Stomach (tissue), 9 donors: ENCODE measurements around the gene ZPLD1. TPM values are rescaled to one million over a fixed set of nuclear protein-coding genes. Genes with fewer than 3 reads are reported as not detected.

Experiments
- DNase-seq, 2 donors: peaks; one replicate each; pipeline versions ENCODE4 v3.0.0 to v3.0.0-alpha.2; 2013 to 2019
- H3K27ac ChIP-seq, 5 donors: fragments of 200-600 bp in 4 of 5; sonication (generic) in 4 of 5; one replicate each; pipeline ENCODE4 v1.5.1; 2013 to 2019; ENCODE audit warnings: mild to moderate bottlenecking in 1 of 5, moderate library complexity in 1 of 5
- H3K27me3 ChIP-seq, 3 donors: fragments of 200-600 bp; sonication (generic); one replicate each; pipeline ENCODE4 v1.5.1; 2017 to 2019; ENCODE audit warnings: mixed run types in 1 of 3
- H3K36me3 ChIP-seq, 4 donors: fragments of 200-600 bp; sonication (generic); 1 replicate in 3 of 4; 2 replicates in 1 of 4; pipeline ENCODE4 v1.5.1; 2016 to 2019
- H3K4me1 ChIP-seq, 4 donors: fragments of 200-600 bp; sonication (generic); one replicate each; pipeline ENCODE4 v1.5.1; 2016 to 2019
- H3K4me3 ChIP-seq, 4 donors: fragments of 200-600 bp; sonication (generic) in 3 of 4; one replicate each; pipeline ENCODE4 v1.5.1; 2016 to 2019; ENCODE audit warnings: mild to moderate bottlenecking in 1 of 4
- H3K9me3 ChIP-seq, 4 donors: fragments of 200-600 bp; sonication (generic); one replicate each; pipeline ENCODE4 v1.5.1; 2016 to 2019
- EP300 ChIP-seq: sonication (generic); formaldehyde crosslinking; IDR thresholded peaks from one replicate; pipeline ENCODE4 v1.6.1; 2017; ENCODE audit warnings: antibody characterized with exemption
- POLR2A ChIP-seq, 4 donors: fragments of 450-650 bp; IDR thresholded peaks; one replicate each; pipeline ENCODE4 v1.6.1; 2016; ENCODE audit warnings: antibody characterized with exemption in 4 of 4, control low read depth in 2 of 4, mild to moderate bottlenecking in 1 of 4, moderate library complexity in 1 of 4
- POLR2AphosphoS5 ChIP-seq, 3 donors: sonication (generic); formaldehyde crosslinking; IDR thresholded peaks; one replicate each; pipeline ENCODE4 v1.6.1; 2016; ENCODE audit warnings: antibody characterized with exemption in 3 of 3
- WGBS, 5 donors: extraction: QIAGEN DNeasy Blood & Tissue Kit in 3 of 5; methylation state at CpG; one replicate each; pipeline versions ENCODE4 v1.1.5 to v1.1.7; 2013 to 2018; 5-methylcytosine and 5-hydroxymethylcytosine counted together
- intact Hi-C: fragments of 100-400 bp; cut with DNase I; formaldehyde crosslinking; loops from one replicate; pipeline ENCODE4 v1.15.1; 2023; ENCODE audit warnings: low total_unique reads
- polyA plus RNA-seq, 3 donors: library from polyadenylated mRNA; stranded (reverse); fragments of 200-250 nt; gene quantifications; one replicate each; pipeline ENCODE4 v1.2.3, GENCODE V29; 2013
- total RNA-seq, 5 donors: library from RNA; depleted of rRNA; stranded (reverse); fragments of >200 nt; gene quantifications; one replicate each; pipeline versions ENCODE4 v1.1.0 to v1.2.3, GENCODE V29; 2014 to 2016
- TF ChIP-seq, protein P1 (sequence below), 7 experiments: fragments of 450-650 bp in 4 of 7; fragments of 200-600 bp in 3 of 7; sonication (generic) in 3 of 7; IDR thresholded peaks; one replicate each; pipeline ENCODE4 v1.5.1; 2016 to 2019; ENCODE audit warnings: antibody characterized with exemption in 7 of 7, control low read depth in 2 of 7, mild to moderate bottlenecking in 1 of 7
- donor health status: healthy with polysubstance abuse.
- donor health status: Bipolar disorder and iron deficiency.
- donor health status: healthy.

ZPLD1 gene
- total and polyA plus RNA-seq, 8 donors, result 0.58 TPM; not detected in 7

- Histone ChIP-seq H3K36me3 (no peaks in the 10 kb centered on the region), H3K27ac (no peak overlapping the region), H3K27me3 (no peaks in the 10 kb centered on the region), H3K9me3 (no peaks in the 10 kb centered on the region), H3K4me3 (no peak overlapping the region), H3K4me1 (no peaks in the 10 kb centered on the region)
- no peak for DNase-seq
- TF ChIP-seq POLR2A (IDR thresholded peaks at IDR 0.05) (no peak), POLR2AphosphoS5 (IDR thresholded peaks at IDR 0.05) (no peak)
- TF ChIP-seq, protein P1, sequence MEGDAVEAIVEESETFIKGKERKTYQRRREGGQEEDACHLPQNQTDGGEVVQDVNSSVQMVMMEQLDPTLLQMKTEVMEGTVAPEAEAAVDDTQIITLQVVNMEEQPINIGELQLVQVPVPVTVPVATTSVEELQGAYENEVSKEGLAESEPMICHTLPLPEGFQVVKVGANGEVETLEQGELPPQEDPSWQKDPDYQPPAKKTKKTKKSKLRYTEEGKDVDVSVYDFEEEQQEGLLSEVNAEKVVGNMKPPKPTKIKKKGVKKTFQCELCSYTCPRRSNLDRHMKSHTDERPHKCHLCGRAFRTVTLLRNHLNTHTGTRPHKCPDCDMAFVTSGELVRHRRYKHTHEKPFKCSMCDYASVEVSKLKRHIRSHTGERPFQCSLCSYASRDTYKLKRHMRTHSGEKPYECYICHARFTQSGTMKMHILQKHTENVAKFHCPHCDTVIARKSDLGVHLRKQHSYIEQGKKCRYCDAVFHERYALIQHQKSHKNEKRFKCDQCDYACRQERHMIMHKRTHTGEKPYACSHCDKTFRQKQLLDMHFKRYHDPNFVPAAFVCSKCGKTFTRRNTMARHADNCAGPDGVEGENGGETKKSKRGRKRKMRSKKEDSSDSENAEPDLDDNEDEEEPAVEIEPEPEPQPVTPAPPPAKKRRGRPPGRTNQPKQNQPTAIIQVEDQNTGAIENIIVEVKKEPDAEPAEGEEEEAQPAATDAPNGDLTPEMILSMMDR (IDR thresholded peaks at IDR 0.05), result no peak
- WGBS, 5 donors, result 81 to 94% (median 84%) methylated on average over 2 of the region's 2 CpGs
- intact Hi-C loops, result no loop called here
Measured at GRCh38 chr3:102400766-102401165, 34.0 kb upstream of the ZPLD1 start.

- Histone ChIP-seq H3K36me3 (no peaks in the 10 kb centered on the region), H3K4me3 (no peak overlapping the region), H3K4me1 (peaks cover 0 to 9% (median 0%) of the 10 kb centered on the region in 4 donors), H3K27me3 (no peaks in the 10 kb centered on the region), H3K27ac (no peak overlapping the region), H3K9me3 (no peaks in the 10 kb centered on the region)
- DNase-seq, result no peak
- intact Hi-C loops, result no loop called here
- no peak for TF ChIP-seq POLR2A (IDR thresholded peaks at IDR 0.05)
- TF ChIP-seq, protein P1 (IDR thresholded peaks at IDR 0.05), result no peak
- TF ChIP-seq POLR2AphosphoS5 (IDR thresholded peaks at IDR 0.05), result no peak
- TF ChIP-seq EP300, result no peak
Measured at GRCh38 chr3:102410616-102411015, 24.2 kb upstream of the ZPLD1 start.

DNA sequence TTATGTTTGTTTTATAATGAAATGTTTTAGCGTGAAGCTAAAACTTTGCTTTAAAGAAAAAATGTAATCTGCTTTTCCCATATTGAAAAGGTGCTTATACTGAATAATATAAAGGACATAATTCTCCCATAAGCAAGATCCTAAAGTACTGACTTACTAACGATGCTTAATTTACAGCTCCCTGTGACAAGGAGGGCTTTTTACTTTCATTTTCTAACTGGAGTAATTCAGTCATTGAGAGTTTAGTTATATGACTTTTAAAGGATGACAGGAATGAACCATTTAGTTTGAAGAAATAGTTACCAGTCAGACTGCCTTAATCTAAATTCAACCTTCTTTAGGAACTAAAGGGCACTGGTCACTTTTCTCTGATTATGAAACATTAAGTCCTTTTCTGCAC is 19.3 kb upstream of the ZPLD1 start:
- Histone ChIP-seq H3K4me3 (no peak overlapping the region), H3K27me3 (no peaks in the 10 kb centered on the region), H3K36me3 (no peaks in the 10 kb centered on the region), H3K4me1 (peaks cover 0 to 14% (median 0%) of the 10 kb centered on the region in 4 donors), H3K9me3 (no peaks in the 10 kb centered on the region), H3K27ac (no peak overlapping the region)
- TF ChIP-seq, protein P1 (IDR thresholded peaks at IDR 0.05), result no peak
- no peak for TF ChIP-seq POLR2A (IDR thresholded peaks at IDR 0.05)
- TF ChIP-seq POLR2AphosphoS5 (IDR thresholded peaks at IDR 0.05), result no peak
- no peak for TF ChIP-seq EP300
- 39 to 58% (median 51%) methylated on average over 2 of the region's 2 CpGs for WGBS, 5 donors
- intact Hi-C loops, result no loop called here
- no peak for DNase-seq

GRCh38 chr3:102419786-102420185 is 15.0 kb upstream of the ZPLD1 start:
- DNase-seq, result no peak
- Histone ChIP-seq H3K4me3 (no peak overlapping the region), H3K36me3 (no peaks in the 10 kb centered on the region), H3K27ac (no peak overlapping the region), H3K9me3 (no peaks in the 10 kb centered on the region), H3K4me1 (peaks cover 0 to 13% (median 0%) of the 10 kb centered on the region in 4 donors), H3K27me3 (no peaks in the 10 kb centered on the region)
- intact Hi-C loops, result no loop called here
- TF ChIP-seq POLR2AphosphoS5 (IDR thresholded peaks at IDR 0.05) (no peak), EP300 (no peak), POLR2A (IDR thresholded peaks at IDR 0.05) (no peak)
- TF ChIP-seq, protein P1 (IDR thresholded peaks at IDR 0.05), result no peak
